ENCODE data around the gene NR1D1. TPM values are rescaled to one million over a fixed set of nuclear protein-coding genes. Genes with fewer than 3 reads are reported as not detected.

NR1D1 gene
- total and polyA plus RNA-seq, 2 of the 13 experiments (the other 11 are each of a cell fraction or from before 2014, with no cell fraction given), result 2.1 to 2.7 TPM

GRCh38 chr17:40071313-40072039 lies 28.9 kb downstream of the NR1D1 start (continued):
- TF ChIP-seq ZNF576 (CRISPR knock-in tag; IDR thresholded peaks at IDR 0.05) (no peak), SIN3A (IDR thresholded peaks at IDR 0.05; ENCODE audit: borderline replicate concordance, low read depth, low read length) (no peak), ZNF563 (CRISPR knock-in tag; IDR thresholded peaks at IDR 0.05) (no peak), MBNL3 (CRISPR knock-in tag; conservative IDR thresholded peaks at IDR 0.05) (no peak), GTF3A (CRISPR knock-in tag; conservative IDR thresholded peaks at IDR 0.05) (no peak), JDP2 (CRISPR knock-in tag; IDR thresholded peaks at IDR 0.05; ENCODE audit: borderline replicate concordance) (no peak), SOX6 (IDR thresholded peaks at IDR 0.05) (no peak), SOX6 (CRISPR knock-in tag; IDR thresholded peaks at IDR 0.05) (no peak; the same call in 1 of the 2 replicates), ZGPAT (CRISPR knock-in tag; IDR thresholded peaks at IDR 0.05) (0 out of 2 replicates have a peak, but pooled peaks have one; percentile 14), SRSF9 (IDR thresholded peaks at IDR 0.05; ENCODE audit: borderline replicate concordance, insufficient read depth, low read depth, low read length, poor library complexity, severe bottlenecking) (no peak), ZNF615 (CRISPR knock-in tag; IDR thresholded peaks at IDR 0.05; ENCODE audit: borderline replicate concordance) (no peak), ETS1 (CRISPR knock-in tag; IDR thresholded peaks at IDR 0.05) (no peak), MXD1 (CRISPR knock-in tag; IDR thresholded peaks at IDR 0.05) (0 out of 2 replicates have a peak, but pooled peaks have one; percentile 7), ZBTB37 (CRISPR knock-in tag; IDR thresholded peaks at IDR 0.05) (no peak), ZNF329 (CRISPR knock-in tag; IDR thresholded peaks at IDR 0.05; ENCODE audit: low read depth) (no peak), SP1 (IDR thresholded peaks at IDR 0.05) (no peak), SP1 (CRISPR knock-in tag; IDR thresholded peaks at IDR 0.05) (no peak), RAD51 (IDR thresholded peaks at IDR 0.05; ENCODE audit: borderline replicate concordance) (no peak), NBN (conservative IDR thresholded peaks at IDR 0.05) (no peak), ZNF883 (CRISPR knock-in tag; IDR thresholded peaks at IDR 0.05; ENCODE audit: not compliant biosample characterization) (peak; percentile 2), ZNF83 (CRISPR knock-in tag; IDR thresholded peaks at IDR 0.05; ENCODE audit: borderline replicate concordance) (no peak), CBX5 (CRISPR knock-in tag; IDR thresholded peaks at IDR 0.05; ENCODE audit: borderline replicate concordance) (no peak), RFXAP (CRISPR knock-in tag; IDR thresholded peaks at IDR 0.05; ENCODE audit: borderline replicate concordance) (no peak), ATF1 (CRISPR knock-in tag; IDR thresholded peaks at IDR 0.05) (no peak), ZBTB2 (CRISPR knock-in tag; IDR thresholded peaks at IDR 0.05; ENCODE audit: low read depth) (no peak)
